Ecto neural progenitor cell (in vitro differentiated cells): ENCODE measurements around the gene SLC9A1.
"Not testable (repeated sequence)": the region's sequence is repeated elsewhere in the genome, so short reads cannot be mapped to it uniquely, and the experiment has no call there.

Experiments
- DNase-seq: peaks from one replicate; pipeline ENCODE4 v3.0.0-alpha.2; 2018; ENCODE audit warnings: low spot score

Gene SLC9A1

DNA sequence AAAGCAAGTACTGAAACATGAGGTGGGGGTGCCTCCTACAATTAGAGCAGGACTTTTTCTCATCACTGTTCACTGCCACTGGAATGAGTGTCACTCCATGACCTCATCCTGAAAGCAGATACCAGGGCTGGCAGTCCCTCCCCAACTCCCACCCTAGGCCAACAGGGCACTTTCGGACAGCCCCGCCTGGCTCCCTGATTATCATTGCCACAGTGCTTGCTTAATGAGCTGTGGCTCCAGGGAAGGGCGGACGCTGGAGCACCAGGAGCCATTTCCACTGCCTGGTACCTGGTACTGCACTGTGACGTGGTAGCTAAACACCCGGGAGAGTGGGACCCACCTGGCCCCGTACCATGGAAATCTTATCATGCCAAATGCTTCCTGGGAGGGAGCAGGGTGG is 22.3 kb downstream of the SLC9A1 start:
- DNase-seq = no peak

DNA sequence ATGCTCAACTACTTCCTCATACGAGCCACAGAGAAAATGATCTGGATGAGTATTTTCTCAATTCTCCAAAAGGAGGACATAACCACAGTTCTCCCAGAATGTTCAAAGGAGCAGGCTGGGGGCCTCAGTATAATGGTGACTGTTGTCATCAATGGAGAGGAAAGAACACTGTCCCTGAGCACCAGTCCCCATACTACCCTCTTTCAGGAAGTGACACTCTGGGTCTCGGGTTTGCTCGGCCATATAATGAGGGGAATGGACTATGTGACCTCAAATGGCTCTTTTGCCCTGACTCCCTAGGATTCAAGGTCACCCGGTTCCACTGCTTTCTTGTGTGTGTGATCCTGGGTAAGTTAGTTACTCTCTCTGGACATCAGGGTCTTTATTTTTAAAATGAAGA is 22.8 kb downstream of the SLC9A1 start:
- no peak for DNase-seq

DNA sequence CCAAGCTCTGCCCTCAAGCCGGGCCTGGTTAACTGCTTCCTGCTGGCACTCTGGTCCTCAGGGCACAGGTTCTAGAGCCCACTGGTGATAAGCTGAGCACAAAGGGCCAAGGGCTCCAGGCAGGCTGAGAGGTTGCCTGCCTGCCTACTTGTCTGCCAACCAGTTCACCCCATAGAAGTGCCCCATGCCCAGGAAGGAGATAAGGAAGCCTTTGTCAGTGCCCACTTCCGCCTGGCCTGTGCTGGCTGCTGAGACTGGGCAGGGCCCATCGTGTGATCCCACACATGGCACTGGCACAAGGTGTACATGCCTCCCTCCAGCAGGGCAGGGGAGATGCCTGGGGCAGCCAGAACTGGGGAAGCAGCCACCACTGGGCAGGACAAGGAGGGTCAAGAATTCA is 24.1 kb downstream of the SLC9A1 start:
- DNase-seq = no peak

DNA sequence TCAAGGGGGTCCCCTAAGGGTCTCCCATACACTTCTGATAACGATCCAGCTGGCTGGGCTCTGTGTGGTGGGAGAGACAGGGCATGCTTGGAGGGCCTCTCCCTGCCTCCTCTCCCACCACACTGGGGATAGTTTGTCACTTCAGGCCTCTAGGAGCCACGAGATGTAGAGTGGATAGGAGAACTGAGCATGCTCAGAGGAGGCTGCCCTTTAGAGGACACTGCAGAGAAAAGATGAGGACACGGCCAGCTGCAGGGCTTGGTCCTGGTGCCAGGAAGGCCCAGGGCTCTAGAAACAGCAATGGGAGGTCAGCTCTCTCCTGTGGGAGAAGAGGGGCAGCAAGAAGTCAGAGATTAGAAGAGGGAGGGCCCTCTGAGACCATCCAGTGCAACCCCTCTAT is 25.7 kb downstream of the SLC9A1 start:
- no peak for DNase-seq

DNA sequence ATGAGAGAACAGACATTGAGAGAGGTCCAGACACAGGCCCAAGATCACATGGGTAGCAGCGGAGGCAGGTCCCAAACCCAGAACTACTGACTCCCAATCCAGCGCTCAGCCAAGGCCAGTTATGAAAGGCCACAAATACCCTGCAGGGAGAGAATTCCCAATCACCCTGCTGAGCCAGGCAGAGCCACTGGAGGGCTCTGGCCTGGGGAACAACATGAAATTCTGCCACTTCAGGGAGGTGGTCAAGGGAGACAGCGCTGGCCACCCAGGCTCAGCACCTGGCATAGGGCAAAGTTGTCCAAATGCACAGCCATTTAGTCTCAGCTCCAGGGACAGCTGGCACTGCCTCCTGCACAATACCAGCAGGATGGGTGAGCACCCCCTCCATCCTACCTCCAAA is 27.5 kb downstream of the SLC9A1 start:
- no peak for DNase-seq

DNA sequence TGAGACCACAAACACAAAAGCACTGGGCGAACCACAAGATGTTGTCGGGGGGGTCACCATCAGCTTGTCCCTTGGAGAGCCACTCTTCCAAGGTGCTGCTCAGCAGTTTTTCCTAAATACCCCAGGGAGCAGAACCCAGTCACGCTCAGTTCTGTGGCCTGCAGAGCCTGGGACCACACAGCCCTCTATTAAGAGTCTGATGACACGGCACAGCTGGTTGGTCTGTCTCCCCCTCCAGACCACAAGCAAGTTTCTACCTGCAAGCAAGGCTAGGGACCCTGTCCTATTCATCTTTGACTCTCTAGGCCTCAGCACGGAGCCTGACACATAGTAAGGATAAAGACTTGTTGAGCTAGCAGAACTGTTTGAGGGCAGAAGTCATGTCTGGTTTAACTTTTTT is 28.5 kb downstream of the SLC9A1 start:
- DNase-seq = no peak

GRCh38 chr1:27125125-27125524 is 29.8 kb downstream of the SLC9A1 start:
- not testable (repeated sequence) for DNase-seq

DNA sequence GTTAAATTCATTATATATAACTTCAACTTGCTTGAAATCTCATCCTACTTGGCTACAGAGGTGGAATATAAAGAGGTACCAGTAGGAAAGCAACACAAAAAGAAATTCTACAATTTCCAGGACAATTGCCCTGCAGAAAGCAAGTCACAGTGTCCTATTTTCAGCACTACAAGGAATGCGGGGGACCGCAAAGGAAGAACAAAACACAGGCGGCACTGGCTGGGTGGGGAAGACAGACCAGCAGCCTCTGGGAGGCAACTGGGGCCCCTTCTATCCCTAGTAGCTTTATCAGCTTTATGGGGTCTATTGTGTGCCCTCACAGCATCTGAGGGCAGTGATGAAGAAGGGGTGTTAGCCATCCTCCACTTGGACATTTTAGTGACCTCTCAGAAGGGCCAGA is 30.5 kb downstream of the SLC9A1 start:
- DNase-seq = no peak

- no peak for DNase-seq
Measured at GRCh38 chr1:27122652-27123051, 32.3 kb downstream of the SLC9A1 start.

- DNase-seq = no peak
Measured at GRCh38 chr1:27120854-27121253, 34.1 kb downstream of the SLC9A1 start.

- no peak for DNase-seq
Measured at GRCh38 chr1:27118440-27118689, 36.6 kb downstream of the SLC9A1 start.

GRCh38 chr1:27117733-27118439 is 37.0 kb downstream of the SLC9A1 start:
- DNase-seq = no peak

GRCh38 chr1:27116697-27117096 is 38.2 kb downstream of the SLC9A1 start:
- DNase-seq = no peak

GRCh38 chr1:27116232-27116631 is 38.7 kb downstream of the SLC9A1 start:
- no peak for DNase-seq

GRCh38 chr1:27114546-27114945 is 40.4 kb downstream of the SLC9A1 start:
- DNase-seq = no peak

- DNase-seq = no peak
Measured at GRCh38 chr1:27113861-27114260, 41.1 kb downstream of the SLC9A1 start.

GRCh38 chr1:27111626-27112573 is 43.0 kb downstream of the SLC9A1 start:
- DNase-seq = no peak

DNA sequence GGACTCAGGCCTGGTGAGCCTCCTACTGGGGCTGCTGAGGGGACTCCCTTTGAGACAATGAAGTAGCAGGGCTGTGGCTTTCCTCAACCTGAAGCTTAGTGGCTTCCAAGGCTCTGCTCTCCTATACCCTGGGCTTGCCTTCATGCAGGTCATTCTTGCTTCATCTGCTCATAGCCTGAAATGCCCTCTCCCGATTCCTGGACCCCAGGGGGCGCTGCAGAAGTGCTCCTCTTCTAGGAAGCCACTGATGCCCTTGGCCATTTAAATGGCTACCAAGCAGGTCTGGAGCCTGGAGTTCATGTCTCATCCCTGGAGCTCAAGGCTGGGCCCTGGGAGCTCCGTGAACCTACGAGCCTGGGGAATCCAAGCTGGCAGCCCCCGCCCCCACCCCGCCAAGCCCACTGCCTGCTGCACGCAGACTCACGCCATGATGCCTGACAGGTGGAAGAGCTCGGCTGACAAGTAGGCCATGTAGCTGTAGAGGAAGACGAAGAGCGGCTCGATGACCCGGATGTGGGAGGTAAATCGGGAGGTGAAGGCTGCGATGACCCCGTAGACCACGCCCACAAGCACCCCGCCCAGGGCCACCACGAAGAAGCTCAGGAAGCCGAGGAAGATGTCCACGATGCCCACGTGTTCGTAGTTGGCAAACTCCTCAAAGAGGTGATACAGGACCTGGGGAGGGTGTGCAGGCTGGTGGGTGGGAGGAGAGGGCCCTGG is 45.7 kb downstream of the SLC9A1 start:
- DNase-seq = no peak

- no peak for DNase-seq
Measured at GRCh38 chr1:27108588-27108987, 46.3 kb downstream of the SLC9A1 start.

DNA sequence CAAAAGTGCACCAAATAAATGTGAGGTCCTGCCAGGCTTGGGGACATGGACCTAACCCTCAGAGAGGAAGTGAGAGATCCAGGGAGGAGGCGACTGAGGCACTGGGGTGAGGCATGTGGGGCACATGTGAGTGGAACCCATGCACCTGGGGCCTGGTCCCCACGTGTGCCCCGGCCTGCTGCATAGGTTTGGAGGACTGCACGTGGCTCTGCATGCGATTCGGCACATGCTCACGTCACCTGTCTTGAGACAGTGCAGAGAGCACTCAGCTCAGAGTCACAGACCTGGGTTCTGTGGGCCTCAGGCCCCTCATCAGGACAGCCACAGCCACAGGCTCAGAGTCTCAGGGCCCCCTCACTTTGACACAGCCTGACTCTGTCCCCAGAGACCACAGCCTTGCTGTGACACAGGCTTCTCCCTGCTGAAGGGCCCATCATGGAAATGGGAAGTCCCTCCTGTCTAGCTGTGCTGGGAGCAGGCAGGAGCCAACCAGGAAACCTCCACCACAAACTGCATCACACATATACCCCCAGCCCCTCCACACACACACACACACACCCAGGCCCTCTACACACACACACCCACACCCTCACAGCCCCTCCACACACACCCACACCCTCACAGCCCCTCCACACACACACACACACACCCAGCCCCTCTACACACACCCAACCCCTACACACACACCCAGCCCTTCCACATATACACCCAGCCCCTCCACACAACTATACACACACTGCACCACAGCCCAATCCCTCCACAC is 48.2 kb downstream of the SLC9A1 start:
- DNase-seq = no peak

DNA sequence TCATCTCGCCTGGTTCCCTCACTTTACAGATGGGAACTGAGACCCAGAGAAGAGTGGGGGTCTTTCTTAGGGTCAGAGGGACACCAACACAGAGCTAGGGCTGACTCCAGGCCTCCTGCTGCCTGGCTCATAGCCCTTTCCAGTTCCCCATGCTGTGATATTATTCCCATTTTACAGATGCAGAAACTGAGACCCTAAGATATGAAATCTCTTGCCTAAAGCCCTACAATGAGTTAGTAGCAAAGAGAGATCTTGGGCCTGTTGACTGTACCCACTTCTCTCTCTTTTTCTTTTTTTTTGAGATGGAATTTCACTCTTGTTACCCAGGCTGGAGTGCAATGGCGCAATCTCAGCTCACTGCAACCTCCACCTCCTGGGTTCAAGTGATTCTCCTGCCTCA is 49.9 kb downstream of the SLC9A1 start:
- DNase-seq = no peak

- no peak for DNase-seq
Measured at GRCh38 chr1:27103498-27103897, 51.4 kb downstream of the SLC9A1 start.
